ENCODE data around the gene SDK1. TPM values are rescaled to one million over a fixed set of nuclear protein-coding genes. Genes with fewer than 3 reads are reported as not detected.

Gene SDK1
- total and polyA plus RNA-seq, 4 donors = 1.9 to 46.3 (median 12.4) TPM

DNA sequence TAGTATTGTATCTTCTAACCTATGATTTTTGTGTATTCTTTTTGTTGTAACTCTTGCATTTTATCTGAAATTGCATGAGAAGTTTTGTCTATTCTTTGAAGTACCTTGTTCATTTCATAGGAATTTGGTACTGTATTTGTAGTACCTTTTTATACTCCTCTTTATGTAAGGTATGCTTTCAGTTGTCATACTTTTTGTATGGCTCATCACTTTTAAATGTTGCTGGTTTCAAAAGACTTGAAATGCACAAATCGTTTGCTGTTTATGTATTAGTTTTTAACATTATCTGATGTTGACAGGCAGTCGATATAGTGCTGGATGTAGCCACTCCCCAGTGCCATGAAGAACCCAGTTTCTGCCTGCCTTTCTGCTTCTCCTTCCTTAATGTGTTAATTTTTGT is 158.1 kb downstream of the SDK1 start:
- ATAC-seq (ENCODE audit: low FRiP score) = no peak
- DNase-seq = no peak
- Histone ChIP-seq H3K27me3 (ENCODE audit: control insufficient read depth in 1 of 2, insufficient read depth in 2 of 2, low read length in 1 of 2) (no peaks in the 10 kb centered on the region), H3K36me3 (ENCODE audit: control insufficient read depth in 1 of 2, insufficient read depth in 2 of 2, low read length in 1 of 2) (no peaks in the 10 kb centered on the region), H3K4me3 (ENCODE audit: low read length in 2 of 2) (no peak overlapping the region), H3K9me3 (ENCODE audit: control insufficient read depth, low read length) (peaks cover 3% of the 10 kb centered on the region), H3K27ac (ENCODE audit: low read depth in 1 of 2, low read length in 2 of 2) (no peak overlapping the region), H3K4me1 (ENCODE audit: control insufficient read depth in 1 of 2, insufficient read depth in 2 of 2, low read length in 2 of 2) (peaks cover 0 to 2% of the 10 kb centered on the region in 2 donors)
- WGBS, 2 donors = 90 to 91% methylated on average over 2 of the region's 2 CpGs
- intact Hi-C loops (cut with DNase I) = no loop called here

DNA sequence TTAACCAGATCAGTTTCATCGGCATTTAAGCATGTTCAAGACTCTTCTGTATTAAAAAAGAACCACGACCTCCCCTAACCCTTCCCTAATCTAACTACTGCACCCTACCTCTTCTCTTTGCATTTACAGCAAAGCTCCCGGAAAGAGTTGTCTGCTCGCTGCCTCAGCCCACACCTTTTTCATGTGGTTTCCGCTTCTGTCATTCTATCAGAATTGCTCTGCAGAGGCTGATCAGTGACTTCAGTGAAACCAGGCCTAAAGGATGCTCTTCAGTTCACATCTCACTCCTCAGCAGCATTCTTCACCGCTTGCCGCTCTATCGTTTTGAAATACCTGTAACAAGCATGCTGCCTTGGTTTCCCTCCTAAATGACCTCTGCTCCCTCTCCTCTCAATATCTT is 160.9 kb downstream of the SDK1 start:
- ATAC-seq (ENCODE audit: low FRiP score) (no peak), DNase-seq (no peak)
- H3K27ac ChIP-seq (ENCODE audit: low read depth in 1 of 2, low read length in 2 of 2) = no peak overlapping the region
- H3K9me3 ChIP-seq (ENCODE audit: control insufficient read depth, low read length) = no peaks in the 10 kb centered on the region
- H3K27me3 ChIP-seq (ENCODE audit: control insufficient read depth in 1 of 2, insufficient read depth in 2 of 2, low read length in 1 of 2) = no peaks in the 10 kb centered on the region
- WGBS, 2 donors = 93% methylated on average over 8 of the region's 8 CpGs
- H3K4me3 ChIP-seq (ENCODE audit: low read length in 2 of 2) = no peak overlapping the region
- peaks cover 0 to 2% of the 10 kb centered on the region in 2 donors for H3K4me1 ChIP-seq (ENCODE audit: control insufficient read depth in 1 of 2, insufficient read depth in 2 of 2, low read length in 2 of 2)
- H3K36me3 ChIP-seq (ENCODE audit: control insufficient read depth in 1 of 2, insufficient read depth in 2 of 2, low read length in 1 of 2) = no peaks in the 10 kb centered on the region
- intact Hi-C loops (cut with DNase I) = no loop called here

DNA sequence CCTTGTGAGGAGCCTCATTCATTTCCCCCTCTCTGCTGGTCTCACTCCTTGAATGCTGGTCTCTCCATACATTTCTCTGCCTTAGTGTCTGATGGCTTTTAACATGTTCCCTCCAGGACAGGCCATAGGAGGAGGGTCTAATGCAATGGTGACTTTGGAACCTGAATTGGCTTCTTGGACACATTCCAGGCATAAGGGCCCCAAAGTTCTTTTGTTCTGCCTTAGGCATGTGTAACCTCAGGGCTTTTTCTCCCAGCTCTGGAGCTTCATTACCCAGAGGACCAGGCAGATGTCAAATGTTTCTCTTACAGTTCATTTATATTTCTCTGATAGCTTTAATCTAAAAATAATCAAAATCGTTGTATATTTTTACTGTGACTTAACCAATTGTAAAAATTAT is 162.6 kb downstream of the SDK1 start:
- Histone ChIP-seq H3K27ac (ENCODE audit: low read depth in 1 of 2, low read length in 2 of 2) (no peak overlapping the region), H3K4me1 (ENCODE audit: control insufficient read depth in 1 of 2, insufficient read depth in 2 of 2, low read length in 2 of 2) (peaks cover 0 to 2% of the 10 kb centered on the region in 2 donors), H3K36me3 (ENCODE audit: control insufficient read depth in 1 of 2, insufficient read depth in 2 of 2, low read length in 1 of 2) (no peaks in the 10 kb centered on the region), H3K9me3 (ENCODE audit: control insufficient read depth, low read length) (no peaks in the 10 kb centered on the region), H3K4me3 (ENCODE audit: low read length in 2 of 2) (no peak overlapping the region), H3K27me3 (ENCODE audit: control insufficient read depth in 1 of 2, insufficient read depth in 2 of 2, low read length in 1 of 2) (no peaks in the 10 kb centered on the region)
- 7 to 9% methylated on average over 1 of the region's 1 CpG for WGBS, 2 donors
- DNase-seq = no peak
- no peak for ATAC-seq (ENCODE audit: low FRiP score)
- intact Hi-C loops (cut with DNase I) = no loop called here

DNA sequence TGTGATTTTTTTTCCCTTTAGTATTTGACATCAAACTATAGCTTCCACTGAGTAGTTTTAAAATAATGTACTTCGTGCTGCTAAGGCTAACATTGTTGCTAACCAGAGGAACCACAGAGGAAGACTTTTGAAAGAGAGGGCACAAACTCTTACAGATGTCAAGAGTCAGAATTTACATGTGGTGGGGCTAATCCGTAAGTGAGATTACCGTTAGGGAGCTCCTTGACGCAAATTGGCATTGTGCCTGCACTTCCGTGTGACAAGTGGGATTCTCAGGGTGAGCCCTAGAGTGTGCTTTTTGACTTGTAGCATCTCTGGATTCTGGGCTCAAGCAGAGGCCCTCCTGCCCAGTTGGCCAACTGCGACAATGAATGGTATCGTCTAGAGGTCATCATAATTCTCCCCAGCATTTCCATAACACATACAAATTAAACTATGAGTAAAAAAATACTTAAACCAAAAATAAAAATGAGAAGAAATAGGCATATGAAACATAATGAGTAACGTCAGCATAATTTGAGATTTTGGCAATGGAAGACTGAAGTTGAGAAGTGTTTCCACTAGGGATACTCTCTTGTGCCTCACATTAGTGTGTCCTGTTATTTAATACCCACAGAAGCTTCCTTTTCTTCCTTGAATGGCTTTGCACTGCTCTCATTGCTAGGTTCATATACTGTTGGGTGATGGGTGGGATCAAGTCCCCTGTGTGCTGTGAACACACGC is 164.0 kb downstream of the SDK1 start:
- no peak for ATAC-seq (ENCODE audit: low FRiP score)
- Histone ChIP-seq H3K27ac (ENCODE audit: low read depth in 1 of 2, low read length in 2 of 2) (no peak overlapping the region), H3K9me3 (ENCODE audit: control insufficient read depth, low read length) (no peaks in the 10 kb centered on the region), H3K4me3 (ENCODE audit: low read length in 2 of 2) (no peak overlapping the region), H3K36me3 (ENCODE audit: control insufficient read depth in 1 of 2, insufficient read depth in 2 of 2, low read length in 1 of 2) (no peaks in the 10 kb centered on the region), H3K4me1 (ENCODE audit: control insufficient read depth in 1 of 2, insufficient read depth in 2 of 2, low read length in 2 of 2) (no peaks in the 10 kb centered on the region), H3K27me3 (ENCODE audit: control insufficient read depth in 1 of 2, insufficient read depth in 2 of 2, low read length in 1 of 2) (no peaks in the 10 kb centered on the region)
- DNase-seq = no peak
- WGBS, 2 donors = 86 to 89% methylated on average over 9 of the region's 9 CpGs
- intact Hi-C loops (cut with DNase I) = no loop called here

DNA sequence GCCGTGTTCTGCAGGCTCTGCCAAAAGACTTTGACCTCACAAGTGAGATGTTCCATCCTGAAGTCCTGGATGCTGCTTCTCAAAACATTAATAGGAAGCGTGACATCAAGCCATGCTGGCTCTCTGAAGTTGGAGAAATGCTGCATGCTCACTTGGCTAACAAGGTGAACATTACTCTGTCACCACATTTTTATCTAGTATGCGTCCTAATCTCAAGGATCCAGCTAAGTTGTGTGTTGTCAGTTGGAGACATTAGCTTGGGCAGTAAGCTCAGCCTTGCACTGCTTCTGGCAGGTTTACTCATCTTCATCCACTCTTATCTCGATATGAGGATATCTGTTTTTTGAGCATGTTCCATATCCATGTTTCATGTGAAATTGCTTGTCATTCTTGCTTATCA is 165.2 kb downstream of the SDK1 start:
- H3K4me1 ChIP-seq (ENCODE audit: control insufficient read depth in 1 of 2, insufficient read depth in 2 of 2, low read length in 2 of 2) = no peaks in the 10 kb centered on the region
- H3K36me3 ChIP-seq (ENCODE audit: control insufficient read depth in 1 of 2, insufficient read depth in 2 of 2, low read length in 1 of 2) = no peaks in the 10 kb centered on the region
- H3K9me3 ChIP-seq (ENCODE audit: control insufficient read depth, low read length) = no peaks in the 10 kb centered on the region
- no peak overlapping the region for H3K27ac ChIP-seq (ENCODE audit: low read depth in 1 of 2, low read length in 2 of 2)
- DNase-seq (no peak), ATAC-seq (ENCODE audit: low FRiP score) (no peak)
- no peaks in the 10 kb centered on the region for H3K27me3 ChIP-seq (ENCODE audit: control insufficient read depth in 1 of 2, insufficient read depth in 2 of 2, low read length in 1 of 2)
- WGBS, 2 donors = 51 to 52% methylated on average over 4 of the region's 4 CpGs
- no peak overlapping the region for H3K4me3 ChIP-seq (ENCODE audit: low read length in 2 of 2)
- intact Hi-C loops (cut with DNase I) = no loop called here

DNA sequence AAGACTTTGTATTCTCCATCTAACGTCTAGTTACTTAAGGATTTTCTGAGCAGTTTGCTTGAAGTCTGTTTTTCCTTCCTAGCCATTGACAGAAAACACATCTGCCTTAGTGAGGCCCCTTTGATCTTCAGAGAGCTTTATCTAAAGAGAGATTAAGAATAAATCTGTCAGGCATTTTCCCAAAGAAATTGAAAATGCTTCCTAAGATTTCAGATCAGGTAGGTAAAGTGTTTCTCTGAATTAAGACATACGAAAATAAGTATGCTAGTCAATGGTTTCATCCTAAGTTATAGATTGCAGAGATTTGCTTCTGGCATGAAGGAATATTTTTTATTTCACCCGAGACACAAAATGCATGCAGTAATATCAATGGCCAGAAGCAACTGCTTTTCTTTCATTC is 168.6 kb downstream of the SDK1 start:
- no peaks in the 10 kb centered on the region for H3K36me3 ChIP-seq (ENCODE audit: control insufficient read depth in 1 of 2, insufficient read depth in 2 of 2, low read length in 1 of 2)
- no peak for ATAC-seq (ENCODE audit: low FRiP score)
- no peak for DNase-seq
- 61 to 88% methylated on average over 3 of the region's 3 CpGs for WGBS, 2 donors
- no peaks in the 10 kb centered on the region for H3K4me1 ChIP-seq (ENCODE audit: control insufficient read depth in 1 of 2, insufficient read depth in 2 of 2, low read length in 2 of 2)
- H3K27ac ChIP-seq (ENCODE audit: low read depth in 1 of 2, low read length in 2 of 2) = no peak overlapping the region
- no peaks in the 10 kb centered on the region for H3K9me3 ChIP-seq (ENCODE audit: control insufficient read depth, low read length)
- H3K27me3 ChIP-seq (ENCODE audit: control insufficient read depth in 1 of 2, insufficient read depth in 2 of 2, low read length in 1 of 2) = no peaks in the 10 kb centered on the region
- no peak overlapping the region for H3K4me3 ChIP-seq (ENCODE audit: low read length in 2 of 2)
- intact Hi-C loops (cut with DNase I) = no loop called here

DNA sequence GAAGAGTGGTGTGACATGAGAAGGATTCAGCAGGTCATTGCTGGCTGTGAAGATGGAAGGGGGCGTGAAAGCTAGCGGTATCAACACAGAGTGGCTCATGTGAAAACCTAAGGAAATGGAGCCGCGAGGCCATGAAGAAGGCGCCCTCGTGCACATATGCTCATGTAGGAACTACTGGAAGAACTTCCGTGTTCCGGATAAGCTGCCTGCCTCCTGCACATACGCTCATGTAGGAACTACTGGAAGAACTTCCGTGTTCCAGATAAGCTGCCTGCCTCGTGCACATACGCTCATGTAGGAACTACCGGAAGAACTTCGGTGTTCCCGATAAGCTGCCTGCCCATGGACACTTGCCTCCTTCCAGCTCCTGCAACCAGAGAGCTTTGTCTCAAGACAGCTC is 179.1 kb downstream of the SDK1 start:
- ATAC-seq (ENCODE audit: low FRiP score) (no peak), DNase-seq (no peak)
- 94 to 98% methylated on average over 14 to 15 of the region's 15 CpGs for WGBS, 2 donors
- H3K36me3 ChIP-seq (ENCODE audit: control insufficient read depth in 1 of 2, insufficient read depth in 2 of 2, low read length in 1 of 2) = no peaks in the 10 kb centered on the region
- no peaks in the 10 kb centered on the region for H3K4me1 ChIP-seq (ENCODE audit: control insufficient read depth in 1 of 2, insufficient read depth in 2 of 2, low read length in 2 of 2)
- no peak overlapping the region for H3K4me3 ChIP-seq (ENCODE audit: low read length in 2 of 2)
- H3K27me3 ChIP-seq (ENCODE audit: control insufficient read depth in 1 of 2, insufficient read depth in 2 of 2, low read length in 1 of 2) = no peaks in the 10 kb centered on the region
- H3K9me3 ChIP-seq (ENCODE audit: control insufficient read depth, low read length) = no peaks in the 10 kb centered on the region
- H3K27ac ChIP-seq (ENCODE audit: low read depth in 1 of 2, low read length in 2 of 2) = no peak overlapping the region
- intact Hi-C loops (cut with DNase I) = no loop called here

DNA sequence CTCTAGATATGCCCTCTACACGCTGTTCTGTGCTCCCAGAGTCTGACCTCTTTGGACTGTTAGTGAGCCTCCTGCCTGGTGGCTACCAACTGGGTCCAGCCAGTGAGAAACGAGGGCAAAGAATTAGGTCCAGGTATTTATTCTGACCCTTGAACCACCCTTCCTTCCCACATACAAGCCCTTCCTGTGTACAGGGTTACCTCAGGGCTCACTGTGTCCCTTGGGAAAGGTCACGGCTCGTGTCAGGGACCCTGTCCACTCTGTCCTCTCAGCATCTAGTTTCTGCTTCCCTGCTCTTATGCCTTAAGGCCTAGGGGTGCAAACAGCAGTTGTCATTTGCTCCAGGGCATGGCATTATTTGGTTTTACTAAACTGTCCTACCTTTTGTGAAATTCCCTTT is 180.4 kb downstream of the SDK1 start:
- no peak overlapping the region for H3K4me3 ChIP-seq (ENCODE audit: low read length in 2 of 2)
- H3K36me3 ChIP-seq (ENCODE audit: control insufficient read depth in 1 of 2, insufficient read depth in 2 of 2, low read length in 1 of 2) = no peaks in the 10 kb centered on the region
- DNase-seq (no peak), ATAC-seq (ENCODE audit: low FRiP score) (no peak)
- no peaks in the 10 kb centered on the region for H3K9me3 ChIP-seq (ENCODE audit: control insufficient read depth, low read length)
- H3K4me1 ChIP-seq (ENCODE audit: control insufficient read depth in 1 of 2, insufficient read depth in 2 of 2, low read length in 2 of 2) = no peaks in the 10 kb centered on the region
- no peak overlapping the region for H3K27ac ChIP-seq (ENCODE audit: low read depth in 1 of 2, low read length in 2 of 2)
- WGBS, 2 donors = 90 to 92% methylated on average over 4 of the region's 4 CpGs
- intact Hi-C loops (cut with DNase I) = no loop called here
- H3K27me3 ChIP-seq (ENCODE audit: control insufficient read depth in 1 of 2, insufficient read depth in 2 of 2, low read length in 1 of 2) = no peaks in the 10 kb centered on the region

DNA sequence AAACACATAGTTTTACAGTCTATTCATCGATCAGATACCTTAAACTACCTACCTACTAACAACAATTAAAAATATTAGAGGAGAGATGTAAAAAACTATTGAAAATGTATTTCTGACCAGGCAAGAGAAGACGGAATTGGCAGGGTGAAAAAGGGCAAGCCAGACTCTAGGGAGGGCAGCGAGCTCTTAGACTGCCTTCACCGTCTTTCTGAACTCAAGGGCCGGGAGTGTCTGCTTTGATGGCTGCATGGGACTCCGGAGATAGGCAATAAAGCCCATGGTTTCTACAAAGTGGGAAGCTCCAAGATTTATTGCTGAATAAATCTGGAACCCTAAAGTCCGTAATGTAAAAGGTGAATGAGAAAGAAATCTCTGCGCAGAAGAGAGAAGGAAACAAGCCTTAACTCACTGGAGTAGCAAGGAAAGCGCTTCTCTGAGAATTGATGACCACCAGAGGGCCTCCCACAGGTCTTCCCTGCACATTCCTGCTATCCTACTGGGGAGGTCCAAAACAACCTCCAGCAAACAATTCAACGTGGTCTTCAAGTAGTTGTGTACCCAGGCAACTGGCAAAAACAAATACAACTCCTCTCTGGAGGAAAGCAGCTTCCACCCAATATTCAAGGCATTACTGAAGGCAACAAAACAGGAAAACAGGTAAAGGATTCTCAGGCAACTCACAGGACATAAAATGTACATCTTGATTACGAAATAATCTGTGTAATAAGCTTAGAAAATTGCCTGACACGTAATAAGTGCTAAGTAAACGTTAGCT is 181.3 kb downstream of the SDK1 start:
- 86 to 87% methylated on average over 13 of the region's 13 CpGs for WGBS, 2 donors
- Histone ChIP-seq H3K36me3 (ENCODE audit: control insufficient read depth in 1 of 2, insufficient read depth in 2 of 2, low read length in 1 of 2) (no peaks in the 10 kb centered on the region), H3K4me1 (ENCODE audit: control insufficient read depth in 1 of 2, insufficient read depth in 2 of 2, low read length in 2 of 2) (no peaks in the 10 kb centered on the region), H3K9me3 (ENCODE audit: control insufficient read depth, low read length) (no peaks in the 10 kb centered on the region), H3K27ac (ENCODE audit: low read depth in 1 of 2, low read length in 2 of 2) (no peak overlapping the region), H3K4me3 (ENCODE audit: low read length in 2 of 2) (no peak overlapping the region), H3K27me3 (ENCODE audit: control insufficient read depth in 1 of 2, insufficient read depth in 2 of 2, low read length in 1 of 2) (no peaks in the 10 kb centered on the region)
- DNase-seq (no peak), ATAC-seq (ENCODE audit: low FRiP score) (no peak)
- intact Hi-C loops (cut with DNase I) = no loop called here
